GM23248 (cell line): ENCODE measurements around the gene GLUD2.

ENCODE experiments used
- EZH2 ChIP-seq: fragments of 200-600 bp; sonication (generic); IDR thresholded peaks from 2 replicates; pipeline ENCODE4 v1.6.1; 2018; ENCODE audit warnings: antibody characterized with exemption, mild to moderate bottlenecking; ENCODE audit not compliant: insufficient read depth, poor library complexity, severe bottlenecking
- EZH2phosphoT487 ChIP-seq: fragments of 200-600 bp; sonication (generic); IDR thresholded peaks from 2 replicates; pipeline ENCODE4 v1.6.1; 2018; ENCODE audit warnings: antibody characterized with exemption, moderate library complexity, mild to moderate bottlenecking, low read depth; ENCODE audit not compliant: insufficient read depth

DNA sequence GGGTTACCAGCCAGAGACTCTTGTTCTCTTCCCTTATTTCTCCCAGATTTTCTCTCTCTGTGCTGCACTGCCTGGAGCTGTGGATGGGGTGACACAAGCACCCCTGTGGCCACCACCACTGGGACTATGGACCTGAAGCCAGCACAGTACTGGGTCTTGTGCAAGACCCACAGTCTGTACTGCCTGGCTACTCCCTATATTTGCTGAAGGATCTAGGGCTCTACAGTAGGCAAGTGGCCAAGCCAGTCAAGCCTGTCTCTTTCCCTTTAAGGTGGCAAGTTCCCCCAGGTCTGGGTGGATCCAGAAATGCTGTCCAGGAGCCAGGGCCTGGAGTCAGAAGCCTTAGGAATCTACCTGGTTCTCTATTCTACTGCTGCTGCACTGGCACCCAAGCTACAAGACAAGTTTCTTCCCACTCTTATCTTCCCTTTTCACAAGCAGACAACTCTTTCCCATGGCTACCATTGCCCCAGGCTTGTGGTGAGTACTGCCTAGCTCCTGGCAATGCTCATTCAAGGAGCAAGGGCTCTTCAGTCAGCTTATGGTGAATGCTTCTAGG is 33.4 kb upstream of the GLUD2 start:
- no peak for TF ChIP-seq EZH2
- no peak for TF ChIP-seq EZH2phosphoT487
